D721Med (cell line): ENCODE results near the gene SHROOM3.

Experiments used
- DNase-seq: peaks from one replicate; pipeline ENCODE4 v3.0.0; 2011; ENCODE audit warnings: low spot score; ENCODE audit not compliant: insufficient read length
- FAIRE-seq: peaks from 2 replicates; lab custom pipeline; 2011; peaks lifted over from hg19 to GRCh38; lab: Jason Lieb, UNC
- TF ChIP-seq, protein P1 (sequence below): IDR thresholded peaks from 2 replicates; pipeline ENCODE4 v1.5.1; 2012; ENCODE audit warnings: mild to moderate bottlenecking, control low read depth; ENCODE audit not compliant: insufficient read depth; ENCODE audit errors: missing control alignments

SHROOM3 gene

DNA sequence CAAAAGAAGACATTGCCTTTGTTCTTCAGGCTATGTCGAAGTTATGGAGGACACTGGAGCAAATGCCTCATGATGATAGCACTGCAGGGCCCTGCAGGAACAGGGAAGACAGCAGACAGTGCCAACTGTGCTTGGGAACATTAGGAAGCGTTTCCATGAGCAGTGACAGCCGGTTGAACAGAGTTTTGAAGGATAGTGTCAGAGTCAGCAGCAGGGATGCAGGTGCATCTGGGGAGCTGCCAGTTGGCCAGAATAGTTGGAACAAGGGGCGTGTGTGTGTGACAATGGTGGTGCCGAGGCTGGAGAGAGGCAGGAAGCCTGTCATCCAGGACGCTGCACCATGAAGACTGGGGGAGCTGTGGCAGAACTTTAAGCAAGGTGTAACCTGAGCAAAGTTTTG lies 88.6 kb downstream of the SHROOM3 start:
- no peak for DNase-seq
- FAIRE-seq, result no peak
- TF ChIP-seq, protein P1, sequence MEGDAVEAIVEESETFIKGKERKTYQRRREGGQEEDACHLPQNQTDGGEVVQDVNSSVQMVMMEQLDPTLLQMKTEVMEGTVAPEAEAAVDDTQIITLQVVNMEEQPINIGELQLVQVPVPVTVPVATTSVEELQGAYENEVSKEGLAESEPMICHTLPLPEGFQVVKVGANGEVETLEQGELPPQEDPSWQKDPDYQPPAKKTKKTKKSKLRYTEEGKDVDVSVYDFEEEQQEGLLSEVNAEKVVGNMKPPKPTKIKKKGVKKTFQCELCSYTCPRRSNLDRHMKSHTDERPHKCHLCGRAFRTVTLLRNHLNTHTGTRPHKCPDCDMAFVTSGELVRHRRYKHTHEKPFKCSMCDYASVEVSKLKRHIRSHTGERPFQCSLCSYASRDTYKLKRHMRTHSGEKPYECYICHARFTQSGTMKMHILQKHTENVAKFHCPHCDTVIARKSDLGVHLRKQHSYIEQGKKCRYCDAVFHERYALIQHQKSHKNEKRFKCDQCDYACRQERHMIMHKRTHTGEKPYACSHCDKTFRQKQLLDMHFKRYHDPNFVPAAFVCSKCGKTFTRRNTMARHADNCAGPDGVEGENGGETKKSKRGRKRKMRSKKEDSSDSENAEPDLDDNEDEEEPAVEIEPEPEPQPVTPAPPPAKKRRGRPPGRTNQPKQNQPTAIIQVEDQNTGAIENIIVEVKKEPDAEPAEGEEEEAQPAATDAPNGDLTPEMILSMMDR, result no peak

DNA sequence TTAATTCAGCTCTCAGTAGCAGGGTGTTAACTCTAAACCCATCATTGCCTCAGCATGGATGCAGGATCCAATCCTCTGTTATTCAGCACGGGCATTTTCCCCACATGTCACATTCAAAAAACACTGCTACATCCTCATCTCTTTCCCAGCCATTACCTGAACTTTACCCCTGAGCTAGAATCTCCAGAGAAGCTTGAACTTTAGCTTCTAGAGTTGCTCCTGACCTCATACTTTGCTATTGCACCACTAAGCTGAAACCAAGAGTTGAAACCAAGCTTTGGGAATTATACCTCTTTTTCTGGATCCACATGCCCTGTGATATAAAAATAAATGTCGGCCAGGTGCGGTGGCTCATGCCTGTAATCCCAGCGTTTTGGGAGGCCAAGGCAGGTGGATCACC lies 90.7 kb downstream of the SHROOM3 start:
- no peak for DNase-seq
- TF ChIP-seq, protein P1, result no peak
- no peak for FAIRE-seq

DNA sequence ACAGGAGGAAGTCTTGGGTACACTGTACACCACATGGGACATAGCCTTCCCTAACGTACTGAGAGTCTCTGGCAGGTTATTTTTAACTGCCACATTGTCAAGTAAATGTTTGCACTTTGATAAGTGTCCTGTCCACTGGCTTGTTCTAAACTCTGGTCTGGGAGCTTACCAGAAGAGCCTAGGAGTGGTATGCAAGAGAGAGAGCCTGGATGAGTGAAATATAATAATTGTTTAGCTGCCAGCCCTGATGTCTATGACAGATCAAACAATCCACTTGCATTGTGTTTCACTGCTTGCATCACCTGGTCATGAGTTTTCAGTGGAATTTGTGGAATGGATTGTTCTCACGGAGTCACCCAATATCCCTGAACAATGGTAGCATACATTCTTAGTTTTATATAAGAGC lies 91.6 kb downstream of the SHROOM3 start:
- TF ChIP-seq, protein P1, result no peak
- FAIRE-seq (no peak), DNase-seq (no peak)

DNA sequence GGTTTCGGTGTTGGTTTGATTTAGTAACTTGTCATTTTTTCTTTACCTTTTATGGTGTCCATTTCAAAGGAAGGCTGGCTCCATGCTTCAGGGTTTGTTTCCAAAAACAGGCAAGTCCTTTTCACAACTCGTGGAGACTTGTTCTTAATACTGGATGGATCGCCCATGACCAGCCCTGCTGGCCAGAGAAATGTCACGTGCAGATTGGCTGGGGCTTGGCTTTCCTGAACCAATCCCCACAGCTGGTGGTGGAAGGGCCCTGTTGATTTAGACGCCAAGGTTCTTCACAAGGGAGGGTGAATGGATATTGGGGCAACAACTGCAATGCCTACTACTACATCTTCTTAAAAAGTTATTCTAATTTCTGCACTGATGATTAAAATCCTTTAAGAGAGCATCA lies 92.6 kb downstream of the SHROOM3 start:
- TF ChIP-seq, protein P1, result no peak
- DNase-seq (no peak), FAIRE-seq (no peak)

DNA sequence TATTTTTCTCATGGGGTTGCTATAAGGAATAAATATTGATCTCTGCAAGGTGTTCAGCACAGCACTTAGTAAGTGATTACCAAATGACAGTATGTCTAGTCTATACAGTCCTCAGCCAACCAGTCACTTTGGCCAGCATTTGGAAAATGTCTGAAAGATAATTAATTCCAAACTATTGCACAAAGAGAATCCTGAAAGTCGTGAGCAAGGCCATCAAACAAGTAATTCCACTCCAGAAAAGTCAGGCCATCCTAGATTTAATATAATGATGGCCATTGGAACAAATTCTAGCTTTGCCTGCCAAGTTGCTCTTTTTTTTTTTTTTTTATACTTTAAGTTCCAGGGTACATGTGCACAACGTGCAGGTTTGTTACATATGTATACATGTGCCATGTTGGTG lies 96.6 kb downstream of the SHROOM3 start:
- TF ChIP-seq, protein P1, result no peak
- no peak for DNase-seq
- no peak for FAIRE-seq

DNA sequence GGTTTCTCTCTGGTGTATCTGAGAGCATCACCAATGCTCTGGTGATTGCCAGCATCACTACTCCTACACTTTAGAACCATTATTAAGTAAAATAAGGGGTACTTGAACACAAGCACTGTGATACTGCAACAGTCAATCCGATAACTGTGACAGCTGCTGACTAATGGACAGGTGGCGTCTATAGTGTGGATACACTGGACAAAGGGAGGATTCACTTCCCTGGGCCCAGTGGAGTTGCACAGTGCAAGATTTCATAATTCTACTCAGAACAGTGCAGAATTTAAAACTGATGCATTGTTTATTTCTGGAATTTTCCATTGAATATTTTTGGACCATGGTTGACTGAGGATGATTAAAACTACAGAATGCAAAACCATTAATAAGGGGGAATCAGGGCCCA lies 97.8 kb downstream of the SHROOM3 start:
- TF ChIP-seq, protein P1, result no peak
- FAIRE-seq (no peak), DNase-seq (no peak)

DNA sequence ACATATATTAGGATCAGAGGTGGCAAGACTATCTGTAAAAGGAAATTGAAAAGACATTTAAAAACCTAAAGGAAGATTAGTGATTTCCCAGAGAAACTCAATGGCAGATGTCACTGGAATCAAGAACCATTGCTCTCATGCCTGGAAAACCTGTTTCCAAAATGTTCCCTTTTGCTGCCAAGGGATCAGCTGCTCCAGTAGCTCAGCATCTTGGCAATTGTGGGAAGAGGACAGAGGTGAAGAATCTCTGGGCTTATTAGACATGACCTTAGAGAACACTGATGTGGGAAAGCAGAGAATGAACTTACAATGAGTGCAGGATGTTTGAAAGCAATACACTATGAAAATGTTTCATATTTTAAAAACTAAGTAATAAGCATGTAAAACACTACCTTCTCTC lies 98.3 kb downstream of the SHROOM3 start:
- FAIRE-seq, result no peak
- TF ChIP-seq, protein P1, result no peak
- DNase-seq, result no peak
